ENCODE results near the gene ZIC4. TPM values are rescaled to one million over a fixed set of nuclear protein-coding genes. Genes with fewer than 3 reads are reported as not detected.

The ZIC4 gene
- total and polyA plus RNA-seq, 9 of the 15 experiments (the other 6 are each of a cell fraction or from before 2014, with no cell fraction given): not detected

GRCh38 chr3:147391781-147392624, 14.3 kb downstream of the ZIC4 start:
- H3K9me1 ChIP-seq (ENCODE audit: control insufficient read depth, insufficient read depth, low read length): no peaks in the 10 kb centered on the region
- intact Hi-C loops (cut with micrococcal nuclease) (no loop called here), in situ Hi-C loops (cut with MboI) (loop anchor here (25.0 kb wide), 1 partner anchor 1545 kb away; no protein-coding TSS in a partner anchor)
- H3K9ac ChIP-seq (ENCODE audit: insufficient read depth in 1 of 2, low read depth in 2 of 2, low read length in 2 of 2): no peak overlapping the region
- no peak overlapping the region for H3K27ac ChIP-seq (ENCODE audit: extremely low read depth, low read depth, low read length)
- peaks cover 7 to 64% of the 10 kb centered on the region in 2 experiments; a peak in 4 of 5 replicates for H3K27me3 ChIP-seq (ENCODE audit: control insufficient read depth in 2 of 2, insufficient read depth in 2 of 2, low read length in 2 of 2)
- DNase-seq (ENCODE audit: extremely low read depth in 1 of 4, low spot score in 3 of 4) (no peak), ATAC-seq (no peak; the same call in 2 of the 3 replicates), FAIRE-seq (no peak)
- H3K4me1 ChIP-seq (replicated peaks in 1 of 2; ENCODE audit: control insufficient read depth in 2 of 2, insufficient read depth in 2 of 2, low read length in 2 of 2): peaks cover 0 to 25% of the 10 kb centered on the region in 2 experiments; a peak in 2 of 5 replicates
- ChIA-PET CTCF (ENCODE audit: low intra/inter-chr PET ratio) (no interaction called here), POLR2A (no interaction called here)
- no peaks in the 10 kb centered on the region for H3K9me3 ChIP-seq (replicated peaks; ENCODE audit: control insufficient read depth, insufficient read depth, low read depth, low read length)
- no peak overlapping the region for H2AFZ ChIP-seq (ENCODE audit: low read depth, low read length)
- no peak overlapping the region for H3K4me3 ChIP-seq
- no peaks in the 10 kb centered on the region for H3K79me2 ChIP-seq (ENCODE audit: control insufficient read depth, insufficient read depth, low read length)
- H4K20me1 ChIP-seq (replicated peaks; ENCODE audit: control insufficient read depth, insufficient read depth, low read length): no peaks in the 10 kb centered on the region
- H3K36me3 ChIP-seq (ENCODE audit: control insufficient read depth, insufficient read depth, low read length): no peaks in the 10 kb centered on the region
- BruUV-seq (replicated peaks): no TSS peak
- H3K4me2 ChIP-seq (ENCODE audit: insufficient read depth, low read length): no peak overlapping the region
- WGBS (ENCODE audit: insufficient coverage, low coverage, missing lambda C conversion rate): 8% methylated on average over 47 of the region's 51 CpGs
- TF ChIP-seq ZNF830 (CRISPR knock-in tag; IDR thresholded peaks at IDR 0.05) (no peak), RAD51 (IDR thresholded peaks at IDR 0.05; ENCODE audit: borderline replicate concordance, low read depth) (no peak), TEAD4 (IDR thresholded peaks at IDR 0.05; ENCODE audit: low read length) (no peak), TEAD4 (CRISPR knock-in tag; IDR thresholded peaks at IDR 0.05; ENCODE audit: borderline replicate concordance) (no peak), KAT8 (IDR thresholded peaks at IDR 0.05; ENCODE audit: low read depth) (no peak), ZBTB33 (CRISPR knock-in tag; IDR thresholded peaks at IDR 0.05) (no peak), PCBP2 (IDR thresholded peaks at IDR 0.05; ENCODE audit: low read depth, low read length, poor library complexity, severe bottlenecking) (no peak), MTA2 (IDR thresholded peaks at IDR 0.05; ENCODE audit: low read depth) (no peak)
- TF ChIP-seq, protein P1, sequence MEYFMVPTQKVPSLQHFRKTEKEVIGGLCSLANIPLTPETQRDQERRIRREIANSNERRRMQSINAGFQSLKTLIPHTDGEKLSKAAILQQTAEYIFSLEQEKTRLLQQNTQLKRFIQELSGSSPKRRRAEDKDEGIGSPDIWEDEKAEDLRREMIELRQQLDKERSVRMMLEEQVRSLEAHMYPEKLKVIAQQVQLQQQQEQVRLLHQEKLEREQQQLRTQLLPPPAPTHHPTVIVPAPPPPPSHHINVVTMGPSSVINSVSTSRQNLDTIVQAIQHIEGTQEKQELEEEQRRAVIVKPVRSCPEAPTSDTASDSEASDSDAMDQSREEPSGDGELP (CRISPR knock-in tag; IDR thresholded peaks at IDR 0.05; ENCODE audit: borderline replicate concordance): 0 out of 2 replicates have a peak, but pooled peaks have one; percentile 17

Data from K562 (cell line).